A549 treated with Hydrocortisone at 1 μM for 4 hours (cell line): ENCODE results near the gene PPP1CB. TPM values are rescaled to one million over a fixed set of nuclear protein-coding genes. Genes with fewer than 3 reads are reported as not detected.

Experiments
- total RNA-seq: library from RNA; stranded (reverse); fragments of 200-300 nt; extraction: Qiagen RNA extraction; gene quantifications from 5 replicates; pipeline ENCODE4 v1.2.3, GENCODE V29; 2022

Gene PPP1CB
- 115 to 183 TPM (median 144 TPM) in 5 replicates for total RNA-seq

GRCh38 chr2:28751252-28751955 lies at the start of gene PPP1CB:
Gene PPP1CB (plus strand): TSS chr2:28751830. CDS start chr2:28752125, 295 bp downstream.

GRCh38 chr2:28810384-28811285 lies 59.0 kb downstream of the PPP1CB start, which contains the start of gene SPDYA:
Gene SPDYA (plus strand): TSS chr2:28810834. CDS start chr2:28816015, 5,181 bp downstream.

Other genes starting within 250 kb of the PPP1CB start
- 0.16 to 0.21 TPM (median 0.20 TPM) in 5 replicates for gene SPDYA, start 59.0 kb downstream of the PPP1CB start, total RNA-seq
- gene TRMT61B, start 118.5 kb downstream of the PPP1CB start, total RNA-seq: 14.8 to 18.3 TPM (median 16.1 TPM) in 5 replicates
- 83.8 to 111 TPM (median 89.9 TPM) in 5 replicates for gene WDR43, start 142.8 kb downstream of the PPP1CB start, total RNA-seq
- 0.09 to 0.24 TPM (median 0.14 TPM) in 5 replicates for gene TOGARAM2, start 229.5 kb downstream of the PPP1CB start, total RNA-seq